ENCODE results near the gene FAM200A. TPM values are rescaled to one million over a fixed set of nuclear protein-coding genes. Genes with fewer than 3 reads are reported as not detected.
A peak's percentile ranks its signal among the peaks of the same experiment; 100 is the strongest.

The FAM200A gene
- total and polyA plus RNA-seq, 2 of the 8 experiments (the other 6 are each of a cell fraction or from before 2014, with no cell fraction given) = 4.3 to 7.5 TPM

DNA sequence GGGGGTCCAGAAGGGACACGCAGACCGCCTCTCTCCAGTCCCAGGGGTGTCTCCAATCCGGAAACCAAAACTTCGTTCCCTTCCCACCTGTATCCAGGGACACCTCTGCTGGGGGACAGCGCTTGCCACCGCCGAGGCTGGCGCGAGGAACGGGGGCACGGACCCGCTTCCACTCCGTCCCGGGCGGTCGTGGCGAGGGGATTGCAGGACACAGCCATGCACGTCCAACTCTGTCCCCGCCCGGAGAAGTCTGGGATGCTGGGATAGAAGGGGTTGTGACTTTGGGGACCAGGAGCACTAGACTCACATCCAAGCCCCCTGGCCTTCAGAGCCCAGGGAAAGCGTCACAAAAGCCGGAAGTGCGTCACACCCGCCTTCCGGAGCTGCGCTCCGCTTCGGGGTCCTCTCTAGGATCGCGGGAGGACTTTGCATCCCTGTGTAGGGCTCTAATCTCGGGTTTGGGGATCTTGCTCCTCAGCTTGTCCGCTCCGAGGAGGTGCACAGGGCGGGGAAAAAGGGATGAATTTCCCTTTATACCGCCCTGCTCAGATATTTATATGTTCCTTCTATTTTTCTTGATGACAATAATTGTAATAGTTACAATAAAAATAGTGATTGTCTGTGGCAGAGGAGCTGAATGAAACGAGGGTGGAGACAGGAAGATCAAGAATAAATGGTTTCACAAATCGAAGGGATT is at the start of gene FAM200A (continued):
- peak in 1 of 2 experiments; percentile 25; a peak in 1 of 3 replicates for TF ChIP-seq EP300 (IDR thresholded peaks at IDR 0.05; ENCODE audit: borderline replicate concordance in 1 of 2, low read depth in 2 of 2, low read length in 2 of 2)
- TF ChIP-seq SP2 (IDR thresholded peaks at IDR 0.05; ENCODE audit: low read length) = peak; percentile 97
- peak; percentile 80 for TF ChIP-seq TBP (IDR thresholded peaks at IDR 0.05; ENCODE audit: low read depth, low read length)
- TF ChIP-seq POLR2AphosphoS5 (IDR thresholded peaks at IDR 0.05; ENCODE audit: low read depth, low read length) = peak; percentile 80
- peak; percentile 66 for TF ChIP-seq ASH2L (IDR thresholded peaks at IDR 0.05; ENCODE audit: low read length)
- 0 out of 2 replicates have a peak, but pooled peaks have one; percentile 27 for TF ChIP-seq SP1 (IDR thresholded peaks at IDR 0.05; ENCODE audit: low read depth, low read length)
- 0 out of 2 replicates have a peak, but pooled peaks have one; percentile 46 for TF ChIP-seq E2F6 (IDR thresholded peaks at IDR 0.05)
- no peak for TF ChIP-seq NRF1 (IDR thresholded peaks at IDR 0.05; ENCODE audit: low read depth, low read length)
- TF ChIP-seq TAF1 (IDR thresholded peaks at IDR 0.05; ENCODE audit: low read depth, low read length) = peak; percentile 91
- TF ChIP-seq TAF7 (optimal IDR thresholded peaks at IDR 0.05; ENCODE audit: borderline replicate concordance, low read depth, low read length) = peak; percentile 58
- no peak for TF ChIP-seq POU5F1 (IDR thresholded peaks at IDR 0.05; ENCODE audit: low read depth, low read length)
- peak; percentile 94 for TF ChIP-seq EGR1 (IDR thresholded peaks at IDR 0.05; ENCODE audit: borderline replicate concordance, low read depth, low read length)
- TF ChIP-seq GABPA (IDR thresholded peaks at IDR 0.05; ENCODE audit: borderline replicate concordance, insufficient read depth, low read length) = peak; percentile 97
- TF ChIP-seq SAP30 (IDR thresholded peaks at IDR 0.05; ENCODE audit: insufficient read depth, insufficient replicate concordance, low read length) = peak; percentile 16
- peak; percentile 82 to 95 for TF ChIP-seq POLR2A (IDR thresholded peaks at IDR 0.05; ENCODE audit: control extremely low read depth in 1 of 2, low read depth in 2 of 2, low read length in 2 of 2)
- peak in 1 of 2 experiments; percentile 86; a peak in 1 of 4 replicates for TF ChIP-seq HDAC2 (IDR thresholded peaks at IDR 0.05; ENCODE audit: borderline replicate concordance in 1 of 2, low read depth in 2 of 2, low read length in 2 of 2)
- TF ChIP-seq BRCA1 (IDR thresholded peaks at IDR 0.05; ENCODE audit: low read depth, low read length) = no peak

Data from H1 (cell line).